Pons (tissue), 1 donor: ENCODE data around the gene NOC3L.

Experiments used
- DNase-seq: peaks from one replicate; pipeline ENCODE4 v3.0.0-alpha.2; 2016; ENCODE audit warnings: low spot score

NOC3L gene

DNA sequence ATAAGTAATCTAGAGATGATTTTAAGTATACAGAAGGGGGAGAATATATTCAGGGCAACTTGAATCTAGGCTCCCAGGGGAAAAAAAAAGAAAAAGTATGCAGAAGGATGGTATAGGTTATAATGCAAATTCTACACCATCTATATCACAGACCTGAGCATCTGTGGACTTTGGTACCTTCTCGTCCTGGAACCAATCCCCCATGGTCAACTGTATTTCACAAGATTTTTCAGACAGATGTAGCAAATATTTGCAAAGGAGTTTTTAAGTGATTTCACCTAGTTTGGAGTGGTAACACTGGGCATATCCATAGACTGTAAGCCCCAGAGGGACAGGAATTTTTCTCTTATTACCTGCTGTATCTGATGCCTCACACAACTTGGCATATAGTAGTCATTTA is 58.8 kb downstream of the NOC3L start:
- DNase-seq, result no peak

DNA sequence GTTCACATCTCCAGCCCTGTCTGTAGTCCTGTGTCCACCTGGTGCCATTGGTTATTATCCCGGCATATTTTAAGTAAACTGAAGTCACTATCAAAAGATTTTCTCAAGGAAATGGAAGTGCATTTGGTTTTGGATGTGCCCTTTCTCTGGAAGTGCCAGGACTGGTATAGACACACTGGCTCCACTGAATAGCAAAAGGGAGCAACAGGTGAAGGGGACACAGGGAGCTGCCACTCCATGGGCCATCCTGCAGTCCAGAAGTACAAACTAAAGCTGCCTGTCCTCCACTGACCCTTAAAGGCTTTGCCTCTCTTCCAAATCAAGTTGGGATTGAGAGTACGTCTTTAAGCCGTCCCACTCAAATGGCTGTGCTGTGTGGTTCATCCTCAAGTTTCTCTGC is 62.7 kb downstream of the NOC3L start:
- DNase-seq, result no peak

DNA sequence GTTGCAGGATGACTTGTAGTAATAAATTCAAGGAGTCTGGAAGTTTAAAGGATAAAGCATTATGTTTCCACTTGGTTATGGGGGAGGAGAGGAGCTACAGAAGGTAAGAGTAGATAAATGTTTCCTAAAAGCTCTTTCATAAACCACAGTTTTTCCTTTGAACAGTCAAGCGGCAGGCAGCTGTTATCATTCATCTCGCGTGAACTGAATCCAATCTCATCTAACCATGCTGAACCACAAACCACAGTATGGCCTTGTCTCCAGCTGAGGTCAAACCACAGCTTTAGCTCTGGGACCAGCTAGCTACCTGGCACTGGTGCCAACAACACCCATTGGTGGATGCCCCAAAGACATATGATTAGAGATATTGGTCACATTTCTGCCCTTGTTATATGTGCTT is 63.3 kb downstream of the NOC3L start:
- DNase-seq, result no peak

DNA sequence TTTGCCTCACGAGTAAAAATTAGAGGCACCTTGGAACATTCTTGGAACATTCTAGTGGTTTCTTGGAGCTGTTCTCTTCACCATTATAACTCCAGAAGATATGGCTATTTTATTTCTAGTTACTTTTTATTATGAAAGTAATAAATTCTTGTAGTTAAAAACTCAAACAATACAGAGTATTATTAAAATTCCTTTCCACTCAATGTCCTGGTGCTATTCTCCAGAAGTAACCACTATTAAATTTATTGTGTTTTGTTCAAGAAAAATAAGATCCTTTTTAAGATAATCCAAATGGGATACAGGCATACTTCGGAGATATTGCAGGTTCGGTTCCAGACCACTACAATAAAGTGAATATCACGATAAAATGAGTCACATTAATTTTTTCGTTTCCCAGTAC is 68.6 kb downstream of the NOC3L start:
- no peak for DNase-seq

DNA sequence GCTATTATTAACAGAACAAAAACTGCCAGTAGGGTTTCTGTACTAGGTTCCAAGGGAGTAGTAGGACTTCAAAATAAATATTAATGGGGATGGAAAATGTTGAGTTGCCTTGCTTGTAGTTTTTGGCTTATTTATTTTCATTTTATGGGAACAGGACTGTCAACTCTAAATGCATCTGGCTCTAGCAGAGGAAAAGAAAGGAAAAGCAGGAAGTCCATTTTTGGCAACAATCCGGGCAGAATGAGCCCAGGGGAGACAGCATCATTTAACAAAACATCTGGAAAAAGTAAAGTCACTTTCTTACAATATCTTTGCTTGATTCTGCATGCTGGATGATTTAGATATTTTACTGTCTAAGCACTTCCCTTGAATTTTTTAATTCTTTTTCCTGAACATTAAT is 69.4 kb downstream of the NOC3L start:
- no peak for DNase-seq

DNA sequence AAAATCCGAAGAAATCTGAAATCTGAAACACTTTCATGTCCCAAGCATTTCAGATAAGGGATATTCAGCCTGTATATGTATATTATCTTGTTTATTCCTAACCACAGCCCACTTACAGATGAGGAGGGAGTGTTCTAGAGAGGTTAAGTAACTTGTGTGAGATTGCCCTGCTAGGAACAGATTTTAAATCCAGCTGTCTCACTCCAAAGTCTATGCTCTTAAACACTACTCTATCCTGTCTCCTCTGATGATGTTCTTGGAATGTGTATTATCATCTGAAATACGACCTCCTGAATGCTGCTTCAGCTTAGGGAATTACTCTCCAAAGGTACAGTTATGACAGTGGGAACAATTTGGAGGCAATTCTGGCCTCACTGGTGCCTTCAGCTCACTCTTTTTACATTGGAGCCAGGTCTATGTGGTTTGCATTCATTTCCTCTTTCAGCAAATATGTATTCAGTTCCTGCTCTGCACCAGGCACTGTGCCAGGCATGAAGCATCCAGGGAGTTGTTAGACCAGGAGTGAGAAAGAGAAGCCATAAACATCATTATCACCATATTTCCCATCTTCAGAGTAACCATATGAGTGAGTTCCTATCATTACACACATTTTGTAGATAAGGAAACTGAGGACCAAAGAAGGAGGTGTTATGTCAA is 70.2 kb downstream of the NOC3L start:
- DNase-seq, result no peak

DNA sequence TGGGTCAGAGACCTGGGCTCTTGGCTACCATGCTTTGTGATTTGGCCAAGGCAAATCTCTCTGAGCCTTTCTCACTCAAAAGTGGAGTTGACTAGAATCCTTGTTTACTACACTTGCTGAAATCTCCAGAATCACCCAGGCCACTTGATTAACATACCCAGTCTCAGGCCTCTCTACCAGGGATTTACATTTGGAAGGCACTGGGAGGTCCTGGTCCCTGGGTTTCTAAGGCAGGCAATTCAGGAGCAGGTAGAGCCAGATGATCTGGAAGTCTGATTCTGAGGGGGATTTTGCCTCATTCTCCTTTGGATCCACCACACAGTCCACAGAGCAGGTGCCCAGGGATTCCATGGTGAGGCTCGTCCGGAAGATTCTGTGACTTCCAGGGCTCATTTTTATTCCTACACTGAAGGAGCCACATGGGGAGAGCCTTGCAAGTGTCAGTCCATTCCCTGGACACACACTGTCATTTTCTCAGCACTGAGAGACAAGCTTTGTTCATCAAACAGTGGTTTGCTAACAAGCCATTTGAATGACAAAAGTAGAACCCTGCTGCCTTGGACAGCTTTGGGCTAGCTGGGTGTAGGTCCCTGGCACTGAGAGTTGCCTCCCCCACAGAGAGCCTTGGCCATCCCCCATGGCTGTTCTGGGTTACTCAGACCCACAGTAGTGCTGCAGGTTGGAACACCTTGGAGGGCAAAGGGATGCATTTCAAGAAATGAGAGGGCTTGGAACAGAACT is 74.2 kb downstream of the NOC3L start:
- no peak for DNase-seq

DNA sequence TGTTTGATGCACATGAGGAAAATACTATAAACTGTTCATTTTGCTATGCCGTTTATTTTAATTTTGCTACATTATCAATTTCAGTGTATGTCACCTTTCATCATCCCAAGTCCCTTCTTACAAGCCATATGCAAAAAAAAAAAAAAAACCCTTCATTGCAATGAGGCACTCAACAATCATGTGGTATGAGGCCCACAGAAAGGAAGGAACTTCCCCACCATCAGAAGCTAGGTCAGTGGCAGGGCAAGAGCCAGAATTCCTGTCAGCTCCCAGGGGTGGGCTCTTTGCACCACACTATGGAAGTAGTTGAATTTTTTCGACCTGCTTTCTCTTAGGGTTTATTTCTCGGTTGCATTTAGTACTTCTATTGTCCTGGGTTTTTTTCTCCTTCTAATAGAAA is 75.4 kb downstream of the NOC3L start:
- DNase-seq, result no peak

DNA sequence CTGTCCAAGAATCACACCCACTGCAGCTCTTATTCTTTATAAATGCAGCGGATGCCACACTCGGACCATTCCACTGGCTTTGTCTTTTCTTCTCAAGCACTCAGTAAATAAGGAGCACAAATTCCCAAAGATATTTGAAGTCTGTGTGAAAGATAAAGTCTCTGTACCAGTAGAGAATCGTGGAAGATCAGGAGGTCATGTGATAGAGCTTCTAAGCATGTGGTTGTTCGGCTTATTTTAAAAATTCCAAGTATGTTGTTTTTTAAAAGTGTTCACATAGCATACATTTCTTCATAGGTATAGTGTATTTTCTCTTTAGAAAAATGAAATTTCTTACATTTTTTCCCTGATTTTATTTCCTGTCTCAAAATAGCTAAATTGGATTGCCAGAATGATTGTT is 75.8 kb downstream of the NOC3L start:
- DNase-seq, result no peak

DNA sequence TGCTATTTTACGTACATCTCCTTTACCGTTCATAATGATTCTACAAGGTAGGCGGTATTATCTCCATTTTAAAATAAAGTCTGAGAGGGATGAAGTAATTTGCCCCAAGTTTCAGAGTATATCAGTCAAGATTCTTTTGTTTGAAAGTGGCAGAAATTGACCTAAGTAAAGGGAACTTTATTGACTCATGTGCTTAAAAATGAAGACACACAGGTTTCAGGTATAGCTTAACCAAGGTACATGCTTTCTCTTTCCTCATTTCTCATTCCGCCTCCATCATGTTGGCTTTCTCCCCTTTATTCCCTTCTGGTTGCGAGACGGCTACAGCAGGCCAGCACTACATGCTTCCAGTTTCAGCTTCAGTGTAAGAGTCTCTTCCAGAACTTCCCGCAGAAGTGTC is 77.5 kb downstream of the NOC3L start:
- DNase-seq, result no peak
